ENCODE measurements around the gene ZAR1L.
A peak's percentile ranks its signal among the peaks of the same experiment; 100 is the strongest.

The ZAR1L gene

GRCh38 chr13:32314271-32315237, 609 bp downstream of the ZAR1L start:
- H3K36me3 Mint-ChIP-seq: peaks cover 1% of the 10 kb centered on the region
- H3K4me1 Mint-ChIP-seq: peaks cover 9% of the 10 kb centered on the region
- peak overlapping the region; percentile 99 for H3K27ac Mint-ChIP-seq
- H3K4me3 Mint-ChIP-seq: peak overlapping the region; percentile 94
- no peaks in the 10 kb centered on the region for H3K9me3 Mint-ChIP-seq
- no peaks in the 10 kb centered on the region for H3K27me3 Mint-ChIP-seq
- ATAC-seq: peak; percentile 73

- Mint-ChIP-seq H3K9me3 (no peaks in the 10 kb centered on the region), H3K4me3 (no peak overlapping the region), H3K4me1 (peaks cover 13% of the 10 kb centered on the region), H3K36me3 (no peaks in the 10 kb centered on the region), H3K27me3 (no peaks in the 10 kb centered on the region), H3K27ac (no peak overlapping the region)
- no peak for ATAC-seq
These were observed 3.8 kb downstream of the ZAR1L start for GRCh38 chr13:32311188-32311897.

- H3K27me3 Mint-ChIP-seq: no peaks in the 10 kb centered on the region
- peak; percentile 72 for ATAC-seq
- no peaks in the 10 kb centered on the region for H3K9me3 Mint-ChIP-seq
- H3K27ac Mint-ChIP-seq: no peak overlapping the region
- H3K4me1 Mint-ChIP-seq: peaks cover 13% of the 10 kb centered on the region
- peak overlapping the region; percentile 7 for H3K4me3 Mint-ChIP-seq
- H3K36me3 Mint-ChIP-seq: no peaks in the 10 kb centered on the region
These were observed 4.9 kb downstream of the ZAR1L start for GRCh38 chr13:32310134-32310706.

- H3K36me3 Mint-ChIP-seq: no peaks in the 10 kb centered on the region
- H3K27ac Mint-ChIP-seq: no peak overlapping the region
- H3K4me3 Mint-ChIP-seq: peak overlapping the region; percentile 7
- no peaks in the 10 kb centered on the region for H3K27me3 Mint-ChIP-seq
- no peaks in the 10 kb centered on the region for H3K9me3 Mint-ChIP-seq
- H3K4me1 Mint-ChIP-seq: peaks cover 8% of the 10 kb centered on the region
- ATAC-seq: peak; percentile 40
These were observed 5.6 kb downstream of the ZAR1L start for GRCh38 chr13:32309312-32310133.

- H3K9me3 Mint-ChIP-seq: no peaks in the 10 kb centered on the region
- H3K27me3 Mint-ChIP-seq: no peaks in the 10 kb centered on the region
- no peak overlapping the region for H3K27ac Mint-ChIP-seq
- peaks cover 7% of the 10 kb centered on the region for H3K4me1 Mint-ChIP-seq
- ATAC-seq: no peak
- no peak overlapping the region for H3K4me3 Mint-ChIP-seq
- H3K36me3 Mint-ChIP-seq: no peaks in the 10 kb centered on the region
These were observed 9.5 kb downstream of the ZAR1L start for GRCh38 chr13:32305646-32306045.

GRCh38 chr13:32302461-32302860, 12.7 kb downstream of the ZAR1L start:
- ATAC-seq: no peak
- H3K4me1 Mint-ChIP-seq: no peaks in the 10 kb centered on the region

GRCh38 chr13:32300920-32301319, 14.2 kb downstream of the ZAR1L start:
- no peaks in the 10 kb centered on the region for H3K9me3 Mint-ChIP-seq
- no peak overlapping the region for H3K27ac Mint-ChIP-seq
- ATAC-seq: no peak
- no peaks in the 10 kb centered on the region for H3K36me3 Mint-ChIP-seq
- H3K4me1 Mint-ChIP-seq: no peaks in the 10 kb centered on the region
- no peak overlapping the region for H3K4me3 Mint-ChIP-seq
- H3K27me3 Mint-ChIP-seq: peaks cover 15% of the 10 kb centered on the region

More at GRCh38 chr13:32302461-32302860, 12.7 kb downstream of the ZAR1L start:
- Mint-ChIP-seq H3K36me3 (no peaks in the 10 kb centered on the region), H3K9me3 (no peaks in the 10 kb centered on the region), H3K27me3 (peaks cover 15% of the 10 kb centered on the region), H3K27ac (no peak overlapping the region), H3K4me3 (no peak overlapping the region)

GRCh38 chr13:32300406-32300805, 14.8 kb downstream of the ZAR1L start:
- no peaks in the 10 kb centered on the region for H3K4me1 Mint-ChIP-seq
- no peaks in the 10 kb centered on the region for H3K9me3 Mint-ChIP-seq
- ATAC-seq: no peak
- H3K27me3 Mint-ChIP-seq: peaks cover 15% of the 10 kb centered on the region
- H3K36me3 Mint-ChIP-seq: no peaks in the 10 kb centered on the region
- no peak overlapping the region for H3K4me3 Mint-ChIP-seq
- no peak overlapping the region for H3K27ac Mint-ChIP-seq

- H3K36me3 Mint-ChIP-seq: no peaks in the 10 kb centered on the region
- H3K27ac Mint-ChIP-seq: no peak overlapping the region
These were observed 15.3 kb downstream of the ZAR1L start for GRCh38 chr13:32299893-32300292.

GRCh38 chr13:32298695-32299094, 16.5 kb downstream of the ZAR1L start:
- no peak for ATAC-seq
- Mint-ChIP-seq H3K36me3 (no peaks in the 10 kb centered on the region), H3K4me1 (no peaks in the 10 kb centered on the region), H3K9me3 (no peaks in the 10 kb centered on the region), H3K27me3 (peaks cover 15% of the 10 kb centered on the region), H3K4me3 (no peak overlapping the region), H3K27ac (no peak overlapping the region)

More at GRCh38 chr13:32299893-32300292, 15.3 kb downstream of the ZAR1L start:
- no peaks in the 10 kb centered on the region for H3K4me1 Mint-ChIP-seq
- ATAC-seq: no peak
- no peak overlapping the region for H3K4me3 Mint-ChIP-seq
- no peaks in the 10 kb centered on the region for H3K9me3 Mint-ChIP-seq
- peaks cover 15% of the 10 kb centered on the region for H3K27me3 Mint-ChIP-seq

GRCh38 chr13:32297206-32297605, 18.0 kb downstream of the ZAR1L start:
- no peak for ATAC-seq
- H3K27ac Mint-ChIP-seq: no peak overlapping the region
- no peaks in the 10 kb centered on the region for H3K9me3 Mint-ChIP-seq
- H3K4me1 Mint-ChIP-seq: no peaks in the 10 kb centered on the region
- no peaks in the 10 kb centered on the region for H3K36me3 Mint-ChIP-seq
- H3K4me3 Mint-ChIP-seq: no peak overlapping the region
- H3K27me3 Mint-ChIP-seq: peaks cover 15% of the 10 kb centered on the region

- H3K36me3 Mint-ChIP-seq: no peaks in the 10 kb centered on the region
- H3K4me1 Mint-ChIP-seq: no peaks in the 10 kb centered on the region
- H3K27me3 Mint-ChIP-seq: no peaks in the 10 kb centered on the region
- no peak overlapping the region for H3K4me3 Mint-ChIP-seq
- no peaks in the 10 kb centered on the region for H3K9me3 Mint-ChIP-seq
- H3K27ac Mint-ChIP-seq: no peak overlapping the region
- ATAC-seq: no peak
These were observed 29.6 kb downstream of the ZAR1L start for GRCh38 chr13:32285633-32285965.

GRCh38 chr13:32284927-32285632, 30.1 kb downstream of the ZAR1L start:
- no peaks in the 10 kb centered on the region for H3K9me3 Mint-ChIP-seq
- H3K4me1 Mint-ChIP-seq: no peaks in the 10 kb centered on the region
- ATAC-seq: no peak
- H3K27ac Mint-ChIP-seq: no peak overlapping the region
- H3K36me3 Mint-ChIP-seq: no peaks in the 10 kb centered on the region
- no peaks in the 10 kb centered on the region for H3K27me3 Mint-ChIP-seq
- H3K4me3 Mint-ChIP-seq: no peak overlapping the region

- no peaks in the 10 kb centered on the region for H3K4me1 Mint-ChIP-seq
- no peak overlapping the region for H3K27ac Mint-ChIP-seq
- no peaks in the 10 kb centered on the region for H3K36me3 Mint-ChIP-seq
- H3K9me3 Mint-ChIP-seq: no peaks in the 10 kb centered on the region
- H3K27me3 Mint-ChIP-seq: no peaks in the 10 kb centered on the region
- H3K4me3 Mint-ChIP-seq: no peak overlapping the region
- no peak for ATAC-seq
These were observed 33.0 kb downstream of the ZAR1L start for GRCh38 chr13:32282096-32282711.
